Stimulated activated CD8-positive, alpha-beta memory T cell treated with anti-CD3 and anti-CD28 coated beads, Interleukin-12 subunit alpha, Interleukin-12 subunit beta, amount 100 ng/mL, for 1 hour (primary cell): Measurements from ENCODE around the gene SPON1.
"Not testable (repeated sequence)": the region's sequence is repeated elsewhere in the genome, so short reads cannot be mapped to it uniquely, and the experiment has no call there.

Experiments
- DNase-seq: peaks from one replicate; pipeline ENCODE4 v3.0.0-alpha.2; 2020; ENCODE audit warnings: low read depth

Gene SPON1

DNA sequence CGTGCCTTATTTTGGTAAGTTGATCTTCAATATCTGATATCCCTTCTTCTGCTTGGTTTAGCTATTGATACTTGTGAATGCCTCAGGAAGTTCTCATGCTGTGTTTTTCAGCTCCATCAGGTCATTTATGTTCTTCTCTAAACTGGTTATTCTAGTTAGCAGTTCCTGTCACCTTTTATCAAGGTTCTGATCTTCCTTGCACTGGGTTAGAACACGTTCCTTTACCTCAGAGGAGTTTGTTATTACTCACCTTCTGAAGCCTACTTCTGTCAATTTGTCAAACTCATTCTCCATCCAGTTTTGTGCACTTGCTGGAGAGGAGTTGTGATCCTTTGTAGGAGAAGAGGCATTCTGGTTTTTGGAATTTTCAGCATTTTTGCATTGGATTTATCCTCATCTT, 126.3 kb downstream of the SPON1 start:
- DNase-seq, result not testable (repeated sequence)

DNA sequence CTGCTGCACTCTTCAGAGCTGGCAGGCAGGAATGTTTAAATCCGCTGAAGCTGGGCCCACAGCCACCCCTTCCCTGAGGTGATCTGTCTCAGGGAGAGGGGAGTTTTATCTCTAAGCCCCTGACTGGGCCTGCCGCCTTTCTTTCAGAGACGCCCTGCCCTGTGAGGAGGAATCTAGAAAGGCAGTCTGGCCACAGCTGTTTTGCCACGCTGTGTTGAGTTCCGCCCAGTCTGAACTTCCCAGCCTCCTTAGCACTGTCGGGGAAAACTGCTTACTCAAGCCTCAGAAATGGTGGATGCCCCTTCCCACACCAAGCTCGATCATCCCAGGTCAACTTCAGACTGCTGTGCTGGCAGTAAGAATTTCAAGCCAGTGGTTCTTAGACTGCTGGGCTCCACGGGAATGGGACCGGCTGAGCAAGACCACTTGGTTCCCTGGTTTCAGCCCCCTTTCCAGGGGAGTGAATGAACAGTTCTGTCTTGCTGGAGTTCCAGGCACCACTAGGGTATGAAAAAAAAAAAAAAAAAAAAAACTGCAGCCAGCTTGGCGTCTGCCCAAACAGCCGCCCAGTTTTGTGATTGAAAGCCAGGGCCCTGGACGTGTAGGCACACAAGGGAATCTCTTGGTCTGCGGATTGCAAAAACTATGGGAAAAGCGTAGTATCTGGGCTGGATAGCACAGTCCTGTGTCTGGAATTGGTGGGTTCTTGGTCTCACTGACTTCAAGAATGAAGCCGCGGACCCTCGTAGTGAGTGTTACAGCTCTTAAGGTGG, 127.4 kb downstream of the SPON1 start:
- DNase-seq, result no peak

DNA sequence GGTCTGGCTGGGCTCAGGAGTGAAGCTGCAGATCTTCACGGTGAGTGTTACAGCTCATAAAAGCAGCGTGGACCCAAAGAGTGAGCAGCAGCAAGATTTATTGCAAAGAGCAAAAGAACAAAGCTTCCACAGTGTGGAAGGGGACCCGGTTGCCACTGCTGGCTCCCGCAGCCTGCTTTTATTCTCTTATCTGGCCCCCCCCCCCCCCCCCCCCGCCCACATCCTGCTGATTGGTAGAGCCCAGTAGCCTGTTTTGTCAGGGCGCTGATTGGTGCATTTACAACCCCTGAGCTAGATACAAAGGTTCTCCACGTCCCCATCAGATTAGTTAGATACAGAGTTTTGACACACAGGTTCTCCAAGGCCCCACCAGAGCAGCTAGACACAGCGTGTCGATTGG, 128.1 kb downstream of the SPON1 start:
- DNase-seq, result not testable (repeated sequence)

DNA sequence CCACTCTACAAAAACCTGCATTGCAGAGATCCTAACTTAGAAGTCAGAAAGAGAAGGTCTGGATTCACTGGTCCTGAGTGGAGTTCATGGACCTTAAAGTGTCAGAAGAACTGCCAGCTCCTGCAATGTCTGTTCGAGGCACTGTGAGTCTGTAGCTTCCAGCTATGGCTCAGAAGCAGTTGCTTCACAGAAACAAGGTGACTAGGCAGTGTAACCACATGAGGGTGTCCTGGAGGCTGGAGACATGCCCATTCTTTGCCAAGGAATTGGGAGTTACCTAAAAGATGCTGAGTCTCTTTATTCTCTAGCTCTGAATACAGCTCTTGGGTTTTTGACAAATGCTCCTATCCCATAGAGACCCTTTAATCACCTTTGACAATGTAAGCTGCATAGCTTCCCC, 130.5 kb downstream of the SPON1 start:
- DNase-seq, result no peak

DNA sequence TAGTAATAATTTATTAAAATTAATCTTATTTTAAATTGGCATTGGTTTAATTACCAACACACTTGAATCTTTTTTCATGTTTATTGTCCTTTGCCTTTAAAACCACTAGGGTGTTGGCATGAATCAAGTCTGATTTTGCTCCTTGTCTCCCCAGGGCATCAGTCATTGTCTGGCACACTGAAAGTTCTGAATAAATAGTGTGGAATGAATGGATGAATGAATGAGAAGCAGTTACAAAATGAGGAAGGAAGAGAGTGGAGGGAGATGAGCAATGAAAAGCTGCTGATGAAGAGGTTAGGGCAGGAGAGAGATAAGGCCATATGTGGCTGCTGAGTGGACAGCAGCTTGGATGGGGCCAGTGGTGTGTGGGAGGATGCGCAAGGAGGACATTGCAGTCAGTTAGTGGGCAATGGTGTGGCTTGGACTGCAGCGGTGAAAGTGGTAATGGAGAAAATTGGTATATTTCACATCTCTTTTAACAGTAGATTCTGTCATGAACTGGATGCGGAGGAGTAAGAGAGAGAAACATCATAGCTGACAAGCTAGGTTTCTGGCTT, 132.0 kb downstream of the SPON1 start:
- no peak for DNase-seq

DNA sequence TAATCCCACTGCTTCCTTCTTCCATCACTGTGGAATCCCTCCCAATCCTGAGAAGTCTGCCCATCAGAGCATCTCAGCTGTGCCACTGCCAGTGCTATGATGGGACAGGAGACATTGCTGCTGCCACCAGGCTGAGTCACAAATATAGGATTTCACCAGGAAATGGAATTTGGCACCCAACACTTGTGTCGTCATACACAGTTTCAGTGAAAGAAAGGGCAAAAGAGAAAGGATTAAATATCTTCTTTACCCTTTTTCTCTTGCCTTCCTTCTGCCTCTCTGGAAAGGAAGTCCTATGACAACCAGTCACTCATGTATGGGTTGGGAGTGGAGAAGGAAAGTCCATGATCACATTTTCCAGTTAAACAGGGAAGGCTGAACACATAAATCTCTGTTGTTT, 133.4 kb downstream of the SPON1 start:
- DNase-seq, result no peak

DNA sequence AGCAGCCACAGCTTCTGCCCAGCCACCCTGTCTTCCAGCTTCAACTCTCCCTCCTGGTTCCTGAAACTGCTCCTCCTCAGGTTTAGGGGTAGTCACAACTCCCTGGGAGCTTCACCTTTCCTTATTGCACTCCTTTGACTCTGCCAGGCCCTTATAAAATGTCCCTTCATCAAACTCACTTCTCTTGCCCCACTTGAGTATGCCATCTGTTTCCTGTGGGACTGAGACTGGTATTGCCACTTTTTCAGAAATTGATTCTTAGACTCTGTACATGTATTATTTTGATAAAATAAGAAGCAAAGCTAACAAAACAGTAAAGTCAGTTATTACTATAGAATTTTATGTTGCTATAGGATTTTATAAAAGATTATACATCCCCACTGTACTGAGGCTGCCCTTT, 134.1 kb downstream of the SPON1 start:
- DNase-seq, result no peak

DNA sequence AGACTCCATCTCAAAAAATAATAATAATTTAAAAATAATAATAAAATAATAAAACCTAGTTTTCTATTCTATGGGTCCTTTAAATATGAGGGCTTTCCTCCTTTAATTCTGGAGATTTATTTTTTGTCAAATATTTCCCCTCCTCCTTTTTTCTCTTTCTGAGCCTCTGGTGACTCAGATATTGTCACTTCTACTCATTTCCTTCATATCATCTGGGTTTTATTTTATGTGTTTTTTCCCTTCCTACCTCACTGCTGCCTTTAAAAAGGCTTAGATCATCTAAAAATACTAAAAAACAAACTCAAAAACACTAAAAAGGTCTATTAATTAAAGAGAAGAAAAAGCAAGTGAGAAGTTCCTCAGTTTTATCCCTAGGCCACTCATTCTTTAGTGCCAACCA, 138.9 kb downstream of the SPON1 start:
- no peak for DNase-seq

DNA sequence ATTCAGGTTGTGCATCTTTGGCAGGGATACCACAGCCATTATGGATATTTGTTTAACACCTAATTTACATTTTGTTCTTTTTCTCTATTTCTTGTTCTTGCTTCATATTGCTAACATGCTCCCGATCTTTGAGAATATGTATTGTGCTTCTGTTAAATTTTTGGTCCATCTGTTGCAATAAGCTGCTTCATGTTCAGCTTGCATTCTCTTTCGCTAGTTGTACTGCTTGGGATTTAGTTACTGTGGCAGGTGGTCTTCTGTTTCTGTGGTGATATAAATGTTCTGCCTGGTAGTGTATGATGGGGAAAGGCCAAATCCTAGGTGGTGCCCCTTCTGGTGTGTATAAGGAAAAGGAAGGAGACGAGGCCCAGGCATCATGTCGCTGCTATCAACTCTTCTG, 140.2 kb downstream of the SPON1 start:
- DNase-seq, result no peak

DNA sequence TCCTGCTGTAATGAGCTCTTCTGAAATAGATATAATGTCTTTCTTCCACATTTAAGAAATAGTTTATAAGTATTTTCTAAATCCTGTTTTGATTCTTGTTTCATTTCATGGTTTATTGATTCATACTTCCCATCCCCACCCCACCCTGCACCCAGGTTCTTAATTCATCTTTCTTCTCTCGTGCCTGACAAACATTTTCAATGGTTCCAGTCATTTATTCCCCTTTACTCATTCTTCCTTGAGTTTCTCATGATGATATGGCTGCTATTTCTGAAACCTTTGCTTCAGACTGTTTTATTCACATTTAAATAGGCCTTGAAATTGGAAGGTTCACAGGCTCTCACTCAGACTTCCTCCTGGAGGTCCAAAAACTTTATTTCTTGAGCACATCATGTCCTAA, 142.9 kb downstream of the SPON1 start:
- no peak for DNase-seq

DNA sequence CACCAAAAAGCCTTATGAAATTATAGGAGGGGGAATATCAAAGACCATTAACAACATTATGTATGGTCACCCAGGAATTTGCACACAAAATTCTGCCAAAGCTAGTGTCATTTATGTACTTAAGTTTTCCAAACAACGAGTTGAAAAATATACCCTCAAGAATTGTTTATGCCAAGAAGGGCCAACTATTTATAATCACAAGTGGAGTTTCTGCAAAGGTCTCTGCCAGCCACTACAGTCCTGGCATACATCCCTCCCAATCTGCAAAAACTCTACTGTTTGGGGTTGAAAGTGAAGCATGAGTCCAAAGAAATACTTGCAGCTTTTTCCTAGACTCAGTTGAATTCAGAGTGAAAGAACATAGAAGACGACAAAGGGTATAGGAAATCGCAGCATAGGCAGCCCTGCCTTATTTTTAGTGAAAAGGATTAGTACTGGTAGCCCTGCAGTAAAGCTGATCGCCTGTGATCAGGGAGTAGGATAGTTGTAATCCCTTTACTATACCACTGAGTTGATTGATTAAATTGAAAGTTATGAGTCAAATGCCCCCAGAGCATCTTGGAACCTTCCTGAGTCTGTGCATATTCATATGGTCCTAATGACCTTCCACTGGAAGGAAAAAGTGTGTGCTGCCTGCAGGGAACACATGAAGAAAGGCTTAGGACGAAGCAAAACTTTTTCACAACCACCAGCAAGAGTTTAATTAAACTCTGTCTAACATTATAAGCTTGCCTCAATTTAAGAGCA, 144.0 kb downstream of the SPON1 start:
- no peak for DNase-seq

DNA sequence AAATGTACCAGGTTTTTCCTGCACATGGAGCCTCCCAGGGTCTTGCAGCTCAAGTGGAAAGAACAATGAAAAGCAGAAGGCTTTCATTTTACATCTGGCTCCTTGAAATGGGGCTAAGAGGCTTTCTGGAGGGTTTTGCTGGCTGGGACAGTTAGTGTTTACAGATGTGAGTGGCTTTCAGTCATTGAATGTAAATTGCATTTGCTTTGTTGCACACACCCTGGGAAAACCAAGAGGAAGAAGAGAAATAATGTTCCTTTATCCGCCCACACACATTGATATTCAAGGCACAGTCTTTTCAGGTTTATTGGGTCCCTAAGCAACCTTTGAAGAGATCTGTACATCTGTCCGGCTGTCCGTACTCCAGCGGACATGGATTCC, 144.5 kb downstream of the SPON1 start:
- no peak for DNase-seq

DNA sequence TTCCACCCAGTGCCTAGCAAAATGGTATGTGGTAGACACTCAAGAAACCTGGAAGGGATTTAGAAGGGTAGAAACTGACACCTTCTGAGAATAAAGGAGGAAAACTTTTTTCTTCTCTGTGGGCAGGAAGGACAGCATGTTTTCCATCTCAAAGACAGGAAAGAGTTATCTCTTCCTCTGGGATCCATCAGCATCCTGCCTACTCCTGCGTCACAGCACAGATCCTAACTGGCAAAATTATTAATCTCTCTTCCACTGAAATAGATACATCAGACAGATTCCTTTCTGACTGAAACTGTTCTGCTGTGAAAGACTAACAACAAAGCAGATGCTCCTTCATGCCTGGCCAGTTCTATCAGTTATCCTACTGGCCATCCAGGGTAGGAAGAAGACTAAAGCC, 147.2 kb downstream of the SPON1 start:
- DNase-seq, result no peak

DNA sequence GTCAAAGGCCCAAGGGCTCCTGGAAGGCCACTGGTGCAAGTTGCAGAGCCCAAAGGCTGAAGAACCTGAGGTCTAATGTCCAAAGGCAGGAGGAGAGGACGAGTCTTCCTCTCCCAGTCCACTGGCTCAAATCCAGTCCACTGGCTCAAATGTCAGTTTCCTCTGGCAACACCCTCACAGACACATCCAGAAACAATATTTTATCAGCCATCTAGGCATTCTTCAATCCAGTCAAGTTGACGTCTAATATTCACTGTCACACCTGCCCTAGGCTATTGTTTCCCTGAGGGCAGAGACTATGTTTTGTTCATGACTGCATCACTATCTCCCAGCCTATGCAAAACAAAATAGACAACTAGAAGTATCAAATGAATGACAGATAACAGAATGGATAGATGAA, 148.1 kb downstream of the SPON1 start:
- DNase-seq, result no peak

DNA sequence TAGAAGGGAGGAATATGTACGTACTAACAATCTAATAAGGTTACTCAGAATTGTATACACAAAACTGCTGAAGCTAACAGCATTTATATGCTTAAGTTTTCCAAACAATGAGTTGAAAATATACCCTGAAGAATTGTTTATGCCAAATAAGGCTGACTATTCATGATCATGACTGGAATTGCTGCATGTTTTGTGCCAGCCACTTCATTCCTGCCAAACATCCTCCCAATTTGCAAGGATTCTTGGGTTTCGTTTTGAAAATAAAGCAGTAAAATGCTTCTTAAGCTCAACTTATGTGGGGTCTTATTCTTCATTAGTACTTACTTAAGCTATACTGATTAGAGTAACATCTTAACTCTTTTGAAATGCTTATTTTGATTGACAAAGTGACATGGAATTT, 149.0 kb downstream of the SPON1 start:
- DNase-seq, result no peak

DNA sequence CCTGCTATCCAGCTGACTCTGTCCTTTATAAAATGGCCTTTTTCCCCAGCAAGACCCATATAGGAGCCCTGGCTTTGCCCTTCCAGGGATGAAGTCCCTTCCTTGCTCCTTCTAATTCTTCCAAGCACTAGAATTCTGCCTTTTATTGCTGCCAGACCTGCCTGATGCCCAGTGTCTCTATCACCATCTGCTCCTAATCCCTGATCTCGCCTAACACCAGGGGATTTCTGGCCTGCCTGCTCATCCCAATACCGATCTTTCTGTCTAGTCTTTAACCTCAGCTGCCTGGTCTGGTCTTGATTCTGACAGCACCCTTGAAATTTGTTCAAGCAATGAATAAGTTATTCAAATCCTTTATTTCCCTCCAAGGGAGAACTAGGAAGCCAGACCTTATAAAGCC, 150.2 kb downstream of the SPON1 start:
- no peak for DNase-seq

DNA sequence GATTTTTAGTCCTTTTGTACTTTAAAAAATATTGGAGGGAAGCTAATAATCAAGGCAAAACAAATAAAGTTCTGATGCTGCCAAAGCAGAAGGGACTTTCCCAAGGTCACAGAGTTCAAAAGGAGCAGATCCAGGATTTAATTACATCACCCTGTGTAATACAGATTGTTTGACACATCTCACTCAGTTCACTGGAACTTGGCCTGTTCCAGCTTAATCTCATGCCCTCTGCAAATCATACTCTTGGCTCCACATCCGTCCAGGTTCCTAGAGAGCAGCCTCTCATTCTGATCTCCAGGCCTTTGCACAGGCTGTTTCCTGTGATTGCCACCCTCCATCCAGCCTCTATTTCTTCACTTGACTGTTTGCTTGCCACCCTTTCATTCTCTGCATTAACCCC, 151.7 kb downstream of the SPON1 start:
- no peak for DNase-seq

DNA sequence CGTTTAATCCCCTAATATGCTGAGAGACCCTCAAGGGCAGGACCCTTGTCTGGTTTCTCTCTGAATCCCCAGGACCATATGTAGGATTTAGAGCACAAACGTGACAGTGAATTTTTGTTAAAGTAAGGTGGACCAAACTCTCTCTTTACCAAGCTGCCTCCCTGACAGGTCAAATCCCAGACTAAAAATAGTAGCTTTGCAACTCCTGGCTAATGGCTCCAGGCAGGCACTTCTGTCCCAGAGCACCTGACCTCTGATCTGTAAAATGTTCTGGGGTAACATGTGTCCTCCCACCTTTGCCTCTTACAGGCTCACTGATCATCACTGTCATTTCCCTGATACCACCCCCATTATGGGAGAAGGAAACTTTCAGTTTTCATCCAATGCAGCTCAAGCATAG, 152.3 kb downstream of the SPON1 start:
- DNase-seq, result no peak

DNA sequence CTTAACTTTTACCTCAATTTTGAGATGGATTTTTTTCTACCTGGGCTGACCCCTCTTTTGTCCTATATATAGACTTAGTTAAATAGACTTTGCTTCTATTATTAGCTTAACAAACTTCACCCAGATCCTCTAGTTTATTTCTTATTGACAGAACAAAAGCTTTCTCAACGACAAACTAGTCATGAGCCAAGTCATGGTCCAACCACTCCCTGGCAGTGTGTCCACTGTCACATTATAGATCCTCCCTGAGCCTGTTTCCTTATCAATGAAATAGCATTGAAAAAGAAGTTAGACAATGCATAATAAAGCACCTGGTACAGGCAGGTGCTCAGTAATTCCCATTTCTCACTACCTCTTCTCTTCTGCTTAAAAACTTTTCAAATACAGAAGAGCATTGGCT, 155.1 kb downstream of the SPON1 start:
- no peak for DNase-seq

DNA sequence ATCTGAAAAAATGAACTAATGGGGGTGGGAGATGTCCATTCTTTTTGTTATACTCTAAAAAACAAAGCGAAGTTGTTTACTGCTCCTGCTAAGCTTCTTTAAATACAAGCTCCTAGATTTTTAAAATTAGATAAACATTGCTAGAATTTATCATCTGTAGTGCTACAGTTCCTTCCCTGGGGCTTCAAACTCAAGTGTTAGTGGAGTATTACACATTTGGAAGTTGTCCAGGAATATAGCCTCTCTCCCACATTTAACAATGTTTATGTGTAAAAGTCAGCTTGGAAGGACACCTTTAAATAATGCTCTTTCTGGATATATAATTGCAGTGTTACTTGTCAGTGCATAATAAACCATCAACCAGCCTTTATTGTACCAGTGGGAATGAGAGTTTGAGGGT, 155.5 kb downstream of the SPON1 start:
- no peak for DNase-seq

DNA sequence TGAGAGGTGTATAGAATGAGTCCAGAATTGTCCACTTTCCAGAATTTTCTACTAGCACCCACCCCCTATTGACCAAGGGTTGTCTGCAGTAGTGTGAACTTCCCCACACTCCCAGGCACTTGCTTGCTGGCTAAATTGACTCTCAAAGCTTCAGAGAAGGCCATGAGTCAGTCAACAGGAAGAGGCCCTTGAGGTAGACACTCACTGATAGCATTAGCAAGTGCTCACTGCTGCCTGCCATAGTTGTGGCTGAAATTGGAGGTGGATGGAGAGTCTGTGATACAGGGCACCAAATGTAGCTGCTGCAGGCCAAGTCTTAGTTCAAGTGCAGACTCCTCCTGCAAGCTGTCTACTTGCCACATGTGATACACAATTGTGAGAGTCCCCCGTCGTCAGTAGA, 156.8 kb downstream of the SPON1 start:
- DNase-seq, result no peak

DNA sequence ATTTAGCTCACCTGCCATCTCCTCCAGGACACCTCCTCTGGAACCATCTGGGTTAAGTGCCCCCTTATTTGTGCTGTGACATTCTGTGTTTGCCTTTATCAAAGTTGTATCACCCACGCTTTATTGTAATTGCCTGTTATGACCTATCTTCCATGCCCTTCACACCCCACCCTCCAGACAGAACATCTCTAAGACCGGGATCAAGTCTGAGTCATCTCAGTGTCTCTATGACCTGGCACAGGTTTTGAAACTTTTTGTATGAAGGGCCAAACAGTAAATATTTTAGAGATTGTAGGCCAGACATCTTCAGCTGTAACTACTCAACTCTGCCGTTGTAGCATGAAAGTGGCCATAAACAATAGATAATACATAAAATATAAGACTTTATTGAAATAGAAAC, 161.8 kb downstream of the SPON1 start:
- DNase-seq, result no peak

DNA sequence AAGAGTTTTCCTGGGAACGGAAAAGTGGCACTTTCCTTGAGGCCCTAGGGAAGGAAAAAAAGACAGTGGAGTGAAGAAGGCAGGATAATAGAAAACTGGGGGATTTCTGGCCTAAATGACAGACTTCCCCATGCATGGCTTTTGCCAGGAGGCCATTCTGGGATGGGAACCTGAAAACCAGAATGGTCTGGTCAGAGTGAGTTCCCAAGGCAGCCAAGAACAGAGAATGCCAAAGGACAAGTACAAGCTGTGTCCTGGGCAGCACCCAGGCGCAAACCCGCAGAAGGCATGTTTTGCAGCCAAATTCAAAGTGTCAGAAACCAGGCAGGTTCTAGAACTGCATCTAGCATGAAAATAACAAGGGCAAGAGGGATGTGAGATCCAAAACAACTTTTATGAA, 162.4 kb downstream of the SPON1 start:
- no peak for DNase-seq

DNA sequence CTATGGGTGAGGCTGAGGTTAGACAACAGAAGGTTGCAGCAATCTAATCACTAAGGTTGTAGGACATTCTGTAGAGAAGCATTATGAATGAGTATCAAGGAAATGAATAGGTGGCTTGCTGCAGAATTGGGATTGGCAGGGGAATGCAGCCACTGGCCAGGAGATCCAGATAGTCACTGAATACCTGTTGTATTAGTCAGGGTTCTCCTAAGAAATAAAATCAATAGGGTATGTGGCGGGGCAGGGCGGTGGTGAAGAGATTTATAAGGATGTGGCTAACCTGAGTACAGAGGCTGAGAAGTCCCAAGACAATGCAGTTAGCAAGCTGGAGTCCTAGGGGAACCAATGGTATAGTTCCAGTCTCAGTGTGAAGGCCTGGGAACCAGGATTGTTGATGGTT, 163.0 kb downstream of the SPON1 start:
- DNase-seq, result no peak
